CD4-positive, alpha-beta T cell treated with Interleukin-15 for 4 hours (primary cell): ENCODE data around the gene SEPTIN12.
A peak's percentile ranks its signal among the peaks of the same experiment; 100 is the strongest.
"Not testable (repeated sequence)": the region's sequence is repeated elsewhere in the genome, so short reads cannot be mapped to it uniquely, and the experiment has no call there.

Experiments used
- DNase-seq: peaks from one replicate; pipeline ENCODE4 v3.0.0-alpha.2; 2020; ENCODE audit warnings: low spot score

The SEPTIN12 gene

DNA sequence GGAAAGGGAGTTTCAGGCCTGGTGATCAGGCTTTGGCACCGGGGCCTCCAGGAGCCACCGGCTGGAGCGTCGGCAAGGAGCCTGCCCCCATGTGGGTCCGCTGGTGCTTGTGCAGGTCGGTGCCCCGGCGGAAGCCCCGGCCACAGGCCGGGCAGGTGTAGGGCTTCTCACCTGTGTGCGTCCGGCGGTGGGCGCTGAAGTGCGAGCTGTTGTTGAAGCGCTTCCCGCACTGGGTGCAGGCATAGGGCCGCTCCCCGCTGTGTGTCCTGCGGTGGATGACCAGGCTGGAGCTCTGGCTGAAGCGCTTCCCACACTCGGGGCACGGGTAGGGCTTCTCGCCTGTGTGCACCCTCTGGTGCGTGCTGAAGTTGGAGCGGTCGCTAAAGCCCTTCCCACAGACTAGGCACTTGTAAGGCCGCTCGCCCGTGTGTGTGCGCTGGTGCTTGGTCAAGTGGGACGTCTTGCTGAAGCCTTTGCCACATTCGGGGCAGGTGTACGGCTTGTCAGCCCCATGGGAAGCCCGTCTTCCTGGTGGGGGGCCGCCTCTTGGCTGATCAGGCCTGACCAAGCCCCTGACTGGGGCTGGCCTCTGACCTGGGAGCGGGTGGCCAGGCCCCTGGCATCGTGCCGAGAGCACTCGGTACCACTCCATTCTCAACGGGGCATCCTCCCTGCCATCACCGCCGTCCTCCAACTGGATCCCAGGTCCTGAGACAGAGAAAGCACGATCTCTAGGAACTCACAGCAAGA lies 35.6 kb downstream of the SEPTIN12 start:
- DNase-seq: no peak

DNA sequence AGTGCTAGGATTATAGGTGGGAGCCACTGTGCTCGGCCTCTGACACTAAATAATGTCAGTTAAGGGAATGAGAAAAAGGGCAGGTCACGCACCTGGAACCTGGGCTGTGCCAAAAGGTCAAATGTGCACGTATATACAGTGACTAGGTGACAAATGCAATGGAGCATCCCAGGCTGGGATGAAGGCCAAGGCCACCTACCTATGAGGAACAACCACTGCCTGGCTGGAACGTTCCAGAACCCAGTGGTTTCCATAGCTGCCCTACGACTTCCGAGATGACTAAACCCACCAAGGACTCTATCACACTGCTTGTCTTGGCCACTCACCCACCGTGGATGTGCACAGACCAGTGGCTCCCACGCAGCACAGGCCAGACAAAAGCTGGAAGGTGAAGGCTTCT lies 37.2 kb downstream of the SEPTIN12 start:
- DNase-seq: no peak

DNA sequence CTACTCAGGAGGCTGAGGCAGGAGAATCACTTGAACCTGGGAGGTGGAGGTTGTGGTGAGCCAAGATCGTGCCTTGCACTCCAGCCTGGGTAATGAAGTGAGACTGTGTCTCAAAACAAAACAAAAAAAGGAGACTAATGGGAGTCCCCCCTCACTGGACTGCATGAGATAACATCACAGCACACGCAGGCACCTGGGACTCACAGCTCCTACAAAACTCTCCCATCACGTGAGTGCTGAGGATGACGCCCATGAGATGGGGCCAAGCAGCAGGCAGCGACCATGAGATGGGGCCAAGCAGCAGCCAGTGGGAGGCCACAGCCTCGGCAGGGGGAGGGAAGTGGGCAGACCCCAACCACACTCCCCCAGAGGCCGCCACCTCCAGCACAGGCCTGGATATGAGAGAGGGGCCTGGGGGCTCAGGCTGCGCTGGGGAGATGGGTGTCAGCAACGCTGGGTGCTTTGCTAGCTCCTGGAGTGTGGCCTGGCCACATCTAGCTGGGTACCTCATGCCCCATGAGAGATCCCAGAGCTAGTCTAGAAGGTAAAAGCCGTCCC lies 38.4 kb downstream of the SEPTIN12 start:
- DNase-seq: no peak

- DNase-seq: no peak
These were observed 39.3 kb downstream of the SEPTIN12 start for GRCh38 chr16:4748682-4749411.

- DNase-seq: no peak
These were observed 40.1 kb downstream of the SEPTIN12 start for GRCh38 chr16:4747906-4748681.

DNA sequence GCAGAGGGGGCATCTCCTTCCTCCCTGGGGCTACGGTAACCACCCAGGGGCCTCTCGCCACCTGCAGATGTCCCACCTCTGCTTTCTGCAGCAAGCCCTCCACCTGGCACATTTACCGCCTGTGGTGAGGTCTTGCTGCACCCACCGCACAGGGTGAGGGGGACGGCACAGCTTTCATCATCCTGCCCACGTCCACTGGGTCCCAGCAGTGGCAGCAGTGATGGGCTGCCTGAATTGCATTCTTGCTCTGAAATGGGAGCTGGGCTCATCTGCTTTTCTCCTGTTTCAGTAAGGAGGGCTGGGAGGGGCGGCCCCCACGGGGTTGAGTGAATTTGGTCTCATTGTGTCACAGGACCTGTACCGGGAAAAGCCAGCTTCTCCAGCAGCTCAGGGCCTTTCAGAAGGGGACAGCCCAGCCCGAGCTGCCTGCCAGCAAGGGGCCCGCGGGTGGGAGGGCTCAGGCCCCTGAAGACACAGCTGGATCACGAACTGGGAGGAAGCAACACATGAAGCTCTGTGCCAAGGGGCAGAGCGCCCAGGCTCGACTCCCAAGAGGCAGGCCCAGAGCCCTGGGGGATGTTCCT lies 41.1 kb downstream of the SEPTIN12 start:
- no peak for DNase-seq

GRCh38 chr16:4746215-4746614 lies 41.9 kb downstream of the SEPTIN12 start:
- no peak for DNase-seq

DNA sequence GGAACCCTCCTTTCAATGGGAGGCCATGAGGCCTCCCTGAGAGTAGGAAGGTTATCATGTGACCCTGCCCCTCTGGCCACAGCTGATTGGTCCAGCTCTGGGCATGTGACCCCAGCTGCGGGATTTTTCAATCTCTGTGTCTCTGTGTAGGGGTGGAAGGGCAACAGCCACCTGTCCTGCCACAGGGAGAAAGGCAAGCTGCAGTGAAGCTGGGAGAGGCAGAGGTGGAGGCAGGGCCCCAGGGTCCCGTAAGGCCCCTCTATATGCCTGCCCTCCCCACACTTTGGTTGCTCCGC lies 42.9 kb downstream of the SEPTIN12 start:
- DNase-seq: no peak

DNA sequence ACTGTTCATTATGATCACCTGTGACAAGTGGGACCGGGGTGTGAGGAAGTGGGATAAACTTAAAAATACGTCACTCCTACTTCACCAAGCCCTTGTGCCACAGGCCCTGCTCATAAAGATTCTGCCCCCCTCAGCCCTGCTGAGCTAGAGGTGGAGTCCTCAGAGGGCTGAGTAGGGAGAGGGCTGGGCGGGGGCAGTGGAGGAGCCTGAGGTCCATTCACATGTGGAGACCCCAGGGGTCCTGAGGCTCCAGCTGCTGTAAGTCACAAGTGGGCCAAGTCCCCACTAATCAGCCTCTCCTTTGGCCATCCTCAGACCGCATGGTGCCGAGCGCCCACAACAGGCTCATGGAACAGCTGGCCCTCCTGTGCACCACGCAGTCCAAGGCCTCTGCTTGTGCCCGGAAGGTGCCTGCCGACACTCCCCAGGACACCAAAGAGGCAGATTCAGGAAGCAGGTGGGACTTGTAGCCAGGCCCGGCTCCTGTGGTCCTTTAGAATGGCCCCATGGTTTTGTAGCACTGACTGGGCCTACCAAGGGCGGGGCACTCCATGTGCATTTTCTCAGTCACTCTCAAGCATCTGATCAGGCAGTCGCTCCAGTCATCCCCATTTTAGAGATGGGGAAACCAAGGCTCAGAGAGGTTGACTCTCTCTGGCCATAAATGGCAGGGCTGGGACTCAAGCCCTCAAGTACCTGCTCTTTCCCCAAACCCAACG lies 43.4 kb downstream of the SEPTIN12 start:
- no peak for DNase-seq

DNA sequence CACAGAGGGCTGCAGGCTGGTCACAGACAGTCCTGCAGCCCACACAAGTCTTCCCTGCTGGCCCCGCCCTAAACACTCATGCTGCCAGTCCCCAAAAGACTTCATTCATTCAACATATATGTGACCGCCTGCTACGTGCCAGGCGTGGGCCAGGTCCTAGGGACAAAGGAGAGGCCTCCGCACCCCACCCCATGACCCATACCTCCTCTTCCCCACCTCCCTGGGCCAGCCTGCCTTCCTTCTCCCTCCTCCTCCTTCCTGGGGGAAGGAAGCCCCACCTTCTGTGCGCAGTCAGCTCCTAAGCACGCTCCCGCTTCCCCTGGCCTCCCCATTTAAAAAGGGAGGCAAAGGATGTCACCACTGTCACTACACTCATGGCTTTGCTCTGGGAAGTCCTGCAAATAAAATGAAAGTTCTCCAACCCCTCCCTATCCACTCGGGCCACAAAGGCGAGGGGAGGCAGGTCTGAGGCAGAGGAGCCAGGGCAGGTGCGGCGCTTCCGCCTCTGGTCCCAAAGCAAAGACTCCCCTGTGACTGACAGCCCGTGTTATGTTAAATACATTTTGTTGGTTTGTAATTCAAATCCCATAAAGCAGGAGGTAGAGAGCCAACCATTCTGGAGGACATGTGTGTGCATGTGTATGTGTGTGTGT lies 44.8 kb downstream of the SEPTIN12 start:
- no peak for DNase-seq

DNA sequence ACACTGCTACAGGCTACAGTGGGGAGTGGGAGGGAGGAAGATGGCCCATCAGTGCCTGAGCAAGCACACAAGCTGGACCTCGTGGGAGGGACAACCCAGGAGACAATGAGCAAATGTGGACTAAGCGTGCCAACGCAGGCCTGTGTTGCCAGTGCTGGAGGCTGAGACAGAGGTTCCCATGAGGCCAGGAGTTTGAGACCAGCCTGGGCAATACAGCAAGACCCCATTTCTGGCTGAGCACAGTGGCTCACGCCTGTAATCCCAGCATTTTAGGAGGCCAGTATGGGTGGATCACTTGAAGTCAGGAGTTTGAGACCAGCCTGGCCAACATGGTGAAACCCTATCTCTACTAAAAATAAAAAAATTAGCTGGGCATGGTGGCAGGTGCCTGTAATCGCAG lies 49.8 kb downstream of the SEPTIN12 start:
- DNase-seq: not testable (repeated sequence)

- DNase-seq: no peak
These were observed 50.6 kb downstream of the SEPTIN12 start for GRCh38 chr16:4737545-4737944.

GRCh38 chr16:4736546-4736945 lies 51.6 kb downstream of the SEPTIN12 start:
- DNase-seq: no peak

DNA sequence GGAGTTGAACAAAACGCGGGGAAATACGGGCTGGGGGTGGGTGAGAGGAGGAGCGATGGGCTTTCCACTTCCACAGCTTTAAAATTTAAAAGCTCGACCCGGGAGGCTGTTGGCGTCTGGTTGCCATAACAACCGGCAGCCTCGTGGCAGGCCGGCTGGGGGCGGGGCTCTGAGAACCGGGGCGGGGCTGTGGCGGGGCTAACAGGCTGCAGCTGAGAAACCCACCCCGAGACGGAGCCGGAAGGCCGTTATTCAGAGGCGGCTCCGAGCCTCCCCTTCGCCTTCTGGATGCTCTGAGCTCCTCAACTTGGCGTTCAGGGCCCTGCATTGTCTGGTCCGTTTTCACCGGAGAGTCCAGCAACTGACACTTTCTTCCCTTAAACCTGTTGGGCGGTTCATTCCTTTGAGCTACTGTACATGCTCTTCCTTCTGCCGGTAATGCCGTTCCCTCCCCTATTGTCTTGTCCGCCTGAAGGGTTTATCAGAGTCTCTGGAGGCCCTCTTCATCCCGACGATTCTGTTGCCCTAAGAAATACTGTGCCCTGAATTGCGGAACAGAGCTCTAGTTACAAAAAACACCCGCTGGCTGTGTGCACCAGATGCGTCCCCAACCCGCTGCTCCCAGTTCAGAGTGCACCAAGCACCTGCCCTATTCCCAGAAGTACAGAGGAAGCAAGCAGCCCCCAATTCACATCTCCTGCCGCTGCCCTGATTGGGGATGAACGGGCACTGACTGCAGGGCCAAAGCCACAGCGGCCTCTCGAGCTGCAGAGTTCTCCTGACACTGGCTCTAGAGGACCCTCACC lies 53.2 kb downstream of the SEPTIN12 start:
- DNase-seq: peak; percentile 94

- peak; percentile 73 for DNase-seq
These were observed 53.9 kb downstream of the SEPTIN12 start, which contains the start of the genes ANKS3 and DNAAF8 for GRCh38 chr16:4734063-4734729. Gene ANKS3, minus strand, starts transcription at chr16:4734271. Its CDS starts 4,122 bp downstream, at chr16:4730149. Gene DNAAF8, plus strand, starts transcription at chr16:4734537. Its CDS starts 1,978 bp downstream, at chr16:4736515.

DNA sequence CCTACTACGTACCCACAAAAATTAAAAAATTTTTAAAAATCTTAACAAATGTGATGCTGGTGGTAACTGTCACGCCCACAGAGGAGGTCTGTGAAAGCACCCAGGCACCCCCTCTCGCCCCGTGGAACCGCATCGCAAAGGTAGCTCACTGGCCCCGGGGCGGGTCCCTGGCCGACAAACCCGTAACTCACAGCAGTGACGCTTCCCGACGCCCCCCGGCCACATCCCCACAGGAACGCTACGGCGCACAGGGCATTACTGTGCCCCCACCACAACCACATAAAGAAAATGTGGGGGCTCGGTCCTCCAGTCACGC lies 54.4 kb downstream of the SEPTIN12 start:
- peak; percentile 2 for DNase-seq

GRCh38 chr16:4733211-4733742 lies 54.9 kb downstream of the SEPTIN12 start:
- DNase-seq: no peak

GRCh38 chr16:4729876-4730275 lies 58.3 kb downstream of the SEPTIN12 start:
- DNase-seq: no peak

- no peak for DNase-seq
These were observed 59.5 kb downstream of the SEPTIN12 start for GRCh38 chr16:4728676-4729075.
